NCI-H1105 (cell line): ENCODE data around the gene ATP2B2.

Experiments
- DNase-seq: peaks from one replicate; lab custom pipeline; 2025; lab: John Stamatoyannopoulos, UW

The ATP2B2 gene

DNA sequence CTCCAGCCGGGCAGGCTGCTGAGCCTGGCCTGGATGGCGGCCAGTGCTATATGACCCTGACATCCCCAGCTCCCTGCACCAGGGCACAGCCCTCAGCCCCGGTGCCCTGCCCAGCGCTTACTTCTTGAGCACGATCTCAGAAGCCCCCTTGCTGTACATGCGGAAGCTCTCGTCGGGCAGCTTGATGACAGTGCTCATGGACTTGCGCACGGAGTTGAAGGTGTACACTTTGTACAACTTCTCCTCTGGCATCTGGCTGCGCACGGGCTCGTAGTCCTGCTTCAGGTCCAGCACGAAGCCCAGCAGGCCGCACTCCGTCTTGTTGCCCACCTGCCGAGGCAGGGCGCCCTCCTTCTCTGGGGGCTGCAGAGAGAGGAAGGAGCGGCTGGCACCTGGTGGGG lies 145.6 kb downstream of the ATP2B2 start:
- DNase-seq = no peak

DNA sequence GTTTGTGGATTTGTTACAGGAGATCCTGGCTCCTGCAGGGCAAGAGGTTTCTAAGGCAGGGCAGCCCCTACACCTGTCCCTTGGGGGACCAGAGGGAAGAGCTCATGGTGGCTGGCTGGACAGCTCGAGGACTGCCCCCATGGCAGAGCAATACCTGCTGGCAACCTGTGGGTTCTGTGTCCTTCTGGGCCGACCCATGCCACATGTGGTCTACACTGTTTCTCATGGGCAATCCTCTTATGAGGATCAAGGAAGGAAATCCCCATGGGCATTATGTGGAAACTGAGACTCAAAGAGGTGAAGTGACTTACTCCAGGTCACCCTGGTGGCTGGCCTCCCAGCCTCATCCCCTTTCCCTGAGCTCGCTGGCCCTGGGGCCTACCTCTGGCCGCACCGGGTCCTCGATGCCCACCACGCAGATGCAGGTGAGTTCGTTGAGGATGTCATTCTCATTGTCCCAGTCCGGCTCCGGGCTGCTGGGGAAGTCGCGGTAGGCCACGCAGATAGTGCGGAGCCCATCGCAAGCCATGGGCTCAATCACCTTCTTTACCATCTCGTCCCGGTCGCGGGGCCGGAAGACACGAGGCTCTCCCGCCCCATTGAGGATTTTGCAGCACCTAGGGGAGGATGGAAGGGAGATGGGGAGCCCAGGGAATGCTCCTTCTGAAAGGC lies 146.9 kb downstream of the ATP2B2 start:
- no peak for DNase-seq

GRCh38 chr3:10357592-10358308 lies 147.6 kb downstream of the ATP2B2 start:
- no peak for DNase-seq

GRCh38 chr3:10357095-10357494 lies 148.3 kb downstream of the ATP2B2 start:
- no peak for DNase-seq

DNA sequence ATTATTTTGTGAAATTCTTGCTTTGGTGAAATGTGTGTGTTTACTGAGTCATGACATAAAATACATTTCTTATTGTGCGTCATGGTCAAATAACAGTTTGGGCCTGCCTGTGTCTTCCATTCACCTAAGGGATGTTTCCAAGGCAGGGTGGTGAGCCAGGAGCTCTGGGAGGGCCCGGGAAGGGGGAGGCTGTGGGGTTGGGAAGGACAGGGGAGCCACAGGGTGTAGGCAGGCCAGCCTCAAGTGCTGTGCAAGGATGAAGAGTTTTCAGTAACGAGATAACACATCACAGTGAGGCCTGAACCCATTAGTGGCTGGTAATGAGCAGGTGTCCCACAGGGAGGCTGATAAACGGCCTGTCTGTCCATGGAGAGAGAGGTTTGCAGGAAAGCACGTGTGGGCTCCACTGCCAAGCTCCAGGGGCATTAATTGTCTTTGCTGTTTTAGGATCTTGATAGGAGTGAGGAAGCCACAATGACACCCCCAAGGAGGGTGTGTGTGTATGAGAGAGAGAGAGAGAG lies 148.9 kb downstream of the ATP2B2 start:
- no peak for DNase-seq

DNA sequence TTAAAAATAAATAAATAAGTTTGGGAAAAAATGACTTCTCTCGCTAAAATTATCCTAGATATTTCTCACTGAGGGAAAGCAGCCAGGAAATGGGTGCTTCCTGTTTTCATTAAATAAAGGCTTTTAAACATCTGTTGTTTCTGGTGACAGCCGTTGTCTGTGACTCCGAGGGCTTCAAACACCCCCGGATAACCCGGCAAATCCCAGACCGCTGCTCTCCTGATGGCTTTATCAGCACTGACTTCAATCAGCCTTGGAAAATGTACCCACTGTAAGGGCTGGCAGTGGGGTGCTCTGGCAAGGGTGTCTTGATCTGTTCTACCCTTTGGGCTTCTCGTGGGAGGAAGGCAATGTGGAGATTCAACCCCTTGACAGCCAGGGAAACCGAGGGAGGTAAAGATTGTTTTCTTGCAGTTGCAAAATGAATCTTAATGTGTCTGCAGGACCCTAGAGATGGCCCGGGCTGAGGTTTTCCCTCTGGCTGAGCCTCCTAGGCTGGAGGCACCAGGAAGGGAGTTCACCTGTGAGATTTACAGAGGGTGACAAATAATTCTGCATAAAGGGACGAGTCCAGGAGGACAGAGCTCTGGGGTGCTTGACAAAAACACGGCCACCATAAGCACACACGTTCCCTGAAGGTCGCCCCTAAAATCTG lies 150.9 kb downstream of the ATP2B2 start:
- DNase-seq = no peak

DNA sequence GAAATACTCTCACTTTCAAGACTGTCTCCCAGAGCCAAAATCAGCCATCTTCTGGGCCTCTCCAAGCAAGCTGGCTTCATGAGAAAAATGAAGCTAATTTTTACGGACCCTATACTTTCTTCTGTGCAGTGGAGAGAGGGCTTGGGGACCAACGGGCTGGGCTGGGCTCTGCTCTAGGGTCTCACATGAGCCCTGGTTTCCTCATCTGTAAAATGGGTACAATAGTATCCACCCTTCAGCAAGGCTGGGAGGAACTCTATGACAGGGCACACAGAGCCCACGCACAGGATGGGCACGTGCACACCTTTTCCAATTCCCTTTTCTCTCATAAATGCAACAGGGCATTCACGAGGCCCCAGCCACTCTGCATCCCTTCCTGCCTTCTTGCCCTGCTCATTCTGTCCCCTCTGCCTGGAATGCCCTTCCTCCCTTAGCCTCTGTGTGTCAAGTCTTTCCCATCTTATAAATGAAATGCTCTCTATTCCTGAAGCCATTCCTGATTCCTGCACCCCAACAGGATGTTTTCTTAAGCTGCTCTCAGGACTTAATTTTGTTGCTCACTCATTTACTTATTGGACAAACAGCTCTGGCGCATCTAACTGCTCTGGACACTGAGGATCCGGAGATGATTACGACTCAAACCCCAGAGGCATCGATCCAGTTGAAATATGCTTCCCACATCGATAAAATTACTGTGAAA lies 151.6 kb downstream of the ATP2B2 start:
- DNase-seq = no peak

- DNase-seq = no peak
Observed at GRCh38 chr3:10353160-10353559, 152.2 kb downstream of the ATP2B2 start.

GRCh38 chr3:10352146-10352911 lies 153.1 kb downstream of the ATP2B2 start:
- DNase-seq = no peak

- no peak for DNase-seq
Observed at GRCh38 chr3:10351013-10351735, 154.2 kb downstream of the ATP2B2 start.

GRCh38 chr3:10350324-10350985 lies 154.9 kb downstream of the ATP2B2 start:
- DNase-seq = no peak

- no peak for DNase-seq
Observed at GRCh38 chr3:10349801-10350200, 155.6 kb downstream of the ATP2B2 start.

DNA sequence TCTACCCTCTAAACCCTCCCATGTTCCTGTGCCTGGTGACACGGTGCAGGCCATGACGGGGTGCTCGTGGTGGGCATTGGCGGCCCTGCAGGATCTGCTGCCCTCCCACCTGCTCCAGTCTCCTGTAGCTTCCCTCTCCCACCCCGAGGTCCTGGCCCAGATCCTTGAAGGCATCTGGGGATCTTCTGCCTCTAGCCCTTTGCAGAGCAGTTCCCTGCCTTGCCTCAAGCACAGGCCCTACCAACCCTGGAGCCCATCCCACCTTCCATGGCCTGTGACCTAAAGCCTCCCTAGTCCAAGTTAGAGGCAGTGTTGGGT lies 157.0 kb downstream of the ATP2B2 start:
- no peak for DNase-seq

GRCh38 chr3:10347648-10348403 lies 157.6 kb downstream of the ATP2B2 start:
- no peak for DNase-seq

DNA sequence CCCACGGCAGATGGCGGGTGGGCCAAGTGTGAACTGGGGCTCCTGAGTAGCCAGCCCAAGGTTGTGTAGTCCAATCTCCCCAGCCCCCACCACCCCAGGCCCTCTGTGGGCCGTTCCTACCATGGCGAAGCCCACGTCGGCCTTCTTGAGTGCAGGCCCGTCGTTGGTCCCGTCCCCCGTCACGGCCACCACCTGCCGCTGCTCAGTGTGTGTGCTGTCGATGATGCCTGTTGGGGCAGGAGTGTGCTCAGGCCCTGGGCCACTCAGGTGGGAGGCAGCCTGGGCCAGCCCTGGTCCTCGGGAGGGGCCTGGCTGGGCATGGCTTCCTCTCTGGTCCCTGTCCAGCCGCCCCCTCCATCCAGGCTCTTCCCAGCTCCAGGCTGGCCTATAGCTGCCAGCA lies 159.5 kb downstream of the ATP2B2 start:
- DNase-seq = no peak

DNA sequence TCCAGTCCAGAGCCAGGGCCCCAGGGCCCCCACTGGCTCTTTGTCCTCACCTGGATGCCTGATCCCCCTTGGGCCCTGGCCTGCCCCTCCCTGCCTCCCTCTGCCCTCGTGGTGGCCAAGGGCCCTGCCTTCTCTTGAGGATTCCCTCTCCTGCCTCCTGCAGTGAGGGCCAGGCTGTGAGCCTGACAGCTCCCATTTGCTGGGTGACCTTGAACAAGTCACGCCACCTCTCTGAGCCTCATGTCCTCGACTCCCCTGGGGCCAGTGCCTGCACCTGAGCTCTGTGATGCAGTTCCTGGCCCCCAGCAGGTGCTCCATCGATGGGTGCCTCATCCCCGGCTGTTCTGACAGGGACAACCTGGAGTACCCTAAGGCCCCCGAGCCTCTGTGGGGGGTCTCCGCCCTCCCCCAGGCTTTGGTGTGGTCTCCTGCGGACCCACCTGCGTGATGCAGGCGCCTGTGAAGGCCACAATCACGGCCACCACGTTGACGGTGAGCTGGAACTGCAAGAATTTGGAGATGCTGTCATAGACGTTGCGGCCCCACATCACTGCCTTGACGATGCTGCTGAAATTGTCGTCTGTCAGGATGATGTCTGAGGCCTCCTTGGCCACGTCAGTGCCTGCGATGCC lies 160.3 kb downstream of the ATP2B2 start:
- DNase-seq = no peak

GRCh38 chr3:10344147-10344943 lies 161.0 kb downstream of the ATP2B2 start:
- DNase-seq = no peak

DNA sequence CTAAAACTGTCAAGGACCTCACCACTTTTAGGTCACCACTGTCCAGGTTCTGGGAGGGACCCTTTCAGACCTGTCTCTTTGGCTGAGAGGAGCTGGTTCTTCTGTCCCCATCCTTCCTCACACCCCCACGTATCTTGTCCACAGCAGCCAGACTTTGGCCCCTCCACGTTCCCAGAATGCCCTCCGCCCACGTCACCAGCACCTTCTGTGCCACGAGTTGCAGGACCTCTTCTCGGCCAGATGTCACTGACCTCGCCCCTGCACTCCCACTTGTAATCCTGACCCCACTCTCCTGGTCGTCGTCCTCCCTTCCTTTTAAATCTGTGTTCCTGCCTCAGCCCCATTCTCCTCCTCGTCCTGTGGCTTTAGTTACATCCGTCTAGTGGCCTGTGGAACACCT lies 161.9 kb downstream of the ATP2B2 start:
- DNase-seq = no peak

DNA sequence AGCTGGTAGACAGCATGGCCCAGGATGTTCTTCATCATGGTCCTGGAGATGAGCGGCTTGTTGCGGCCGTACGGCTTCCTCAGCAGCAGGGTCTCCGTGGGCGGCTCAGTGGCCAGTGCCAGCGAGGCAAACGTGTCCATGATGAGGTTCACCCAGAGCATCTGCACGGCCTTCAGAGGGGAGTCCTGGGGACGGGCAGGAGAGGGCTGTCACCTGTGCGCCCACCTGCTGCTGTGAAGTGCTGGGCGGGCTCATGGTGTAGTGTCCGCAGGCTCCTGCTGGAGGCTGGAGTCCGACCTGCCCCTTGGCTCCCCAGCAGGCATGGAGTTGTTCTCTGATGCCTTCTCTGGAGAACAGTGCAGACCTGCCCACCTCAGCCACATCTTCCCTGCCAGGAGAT lies 162.6 kb downstream of the ATP2B2 start:
- no peak for DNase-seq
